Skin of body (tissue), 2 donors: ENCODE data around the gene KCNIP3. TPM values are rescaled to one million over a fixed set of nuclear protein-coding genes. Genes with fewer than 3 reads are reported as not detected.

Experiments used
- DNase-seq: peaks from one replicate; lab custom pipeline; 2025; lab: John Stamatoyannopoulos, UW
- total RNA-seq: library from RNA; depleted of rRNA; stranded (reverse); fragments of >200 nt; gene quantifications from one replicate; pipeline ENCODE4 v1.2.3, GENCODE V29; 2014

Gene KCNIP3
- total RNA-seq, 1 donor from 2014 or later = 2.4 TPM

- no peak for DNase-seq
Observed at GRCh38 chr2:95274291-95275150, 22.6 kb upstream of the KCNIP3 start, which contains the start of gene PROM2. PROM2 (plus strand) TSS chr2:95274449; CDS start chr2:95274586, 137 bp downstream.

- no peak for DNase-seq
Observed at GRCh38 chr2:95275151-95275515, 22.0 kb upstream of the KCNIP3 start.

- DNase-seq = no peak
Observed at GRCh38 chr2:95275601-95276243, 21.4 kb upstream of the KCNIP3 start.

GRCh38 chr2:95276244-95276887 is 20.8 kb upstream of the KCNIP3 start:
- no peak for DNase-seq

GRCh38 chr2:95276888-95277245 is 20.3 kb upstream of the KCNIP3 start:
- no peak for DNase-seq

GRCh38 chr2:95277246-95277906 is 19.8 kb upstream of the KCNIP3 start:
- no peak for DNase-seq

GRCh38 chr2:95278051-95278471 is 19.1 kb upstream of the KCNIP3 start:
- DNase-seq = no peak

GRCh38 chr2:95278637-95279225 is 18.4 kb upstream of the KCNIP3 start:
- DNase-seq = no peak

- no peak for DNase-seq
Observed at GRCh38 chr2:95279435-95280035, 17.6 kb upstream of the KCNIP3 start.

- DNase-seq = no peak
Observed at GRCh38 chr2:95281071-95281470, 16.1 kb upstream of the KCNIP3 start.

- no peak for DNase-seq
Observed at GRCh38 chr2:95281786-95282185, 15.4 kb upstream of the KCNIP3 start.

GRCh38 chr2:95282458-95282857 is 14.7 kb upstream of the KCNIP3 start:
- no peak for DNase-seq

- no peak for DNase-seq
Observed at GRCh38 chr2:95283562-95283961, 13.6 kb upstream of the KCNIP3 start.

- no peak for DNase-seq
Observed at GRCh38 chr2:95284886-95285541, 12.1 kb upstream of the KCNIP3 start.

GRCh38 chr2:95285542-95285932 is 11.6 kb upstream of the KCNIP3 start:
- no peak for DNase-seq

GRCh38 chr2:95287336-95287735 is 9.8 kb upstream of the KCNIP3 start:
- no peak for DNase-seq

GRCh38 chr2:95287806-95288205 is 9.3 kb upstream of the KCNIP3 start:
- no peak for DNase-seq

- no peak for DNase-seq
Observed at GRCh38 chr2:95289253-95289652, 7.9 kb upstream of the KCNIP3 start.

- DNase-seq = no peak
Observed at GRCh38 chr2:95291222-95291621, 5.9 kb upstream of the KCNIP3 start.

- no peak for DNase-seq
Observed at GRCh38 chr2:95292623-95293260, 4.4 kb upstream of the KCNIP3 start.
